GM10266 (cell line): ENCODE measurements around the gene SPNS2.

Experiments
- DNase-seq: peaks from one replicate; pipeline ENCODE4 v3.0.0; 2012; ENCODE audit errors: extremely low spot score
- CTCF ChIP-seq: IDR thresholded peaks from 2 replicates; pipeline ENCODE4 v1.5.1; 2012; ENCODE audit warnings: mild to moderate bottlenecking, low read depth; ENCODE audit not compliant: control insufficient read depth, insufficient read depth; ENCODE audit errors: missing control alignments

SPNS2 gene

DNA sequence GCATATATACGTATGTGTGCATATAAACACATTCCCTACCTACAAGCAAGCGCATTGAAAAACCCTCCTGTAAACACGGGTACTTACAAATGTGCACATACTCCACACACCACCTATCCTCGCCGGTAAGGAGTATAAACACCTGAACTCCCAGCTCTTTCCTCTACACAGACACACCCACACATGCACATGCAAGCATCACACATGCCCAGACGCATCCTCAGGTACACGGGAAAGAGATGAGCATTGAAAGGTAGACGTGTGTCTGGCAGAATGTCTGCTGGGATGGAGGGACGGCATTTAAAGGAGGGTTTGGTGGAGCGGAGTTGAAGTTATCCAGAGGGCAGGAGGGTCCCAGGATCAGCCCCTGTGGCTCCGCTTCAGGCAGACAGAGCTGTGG is 81.0 kb downstream of the SPNS2 start:
- no peak for DNase-seq
- TF ChIP-seq CTCF = no peak

- TF ChIP-seq CTCF = no peak
- no peak for DNase-seq
Measured at GRCh38 chr17:4580291-4580690, 81.6 kb downstream of the SPNS2 start.

DNA sequence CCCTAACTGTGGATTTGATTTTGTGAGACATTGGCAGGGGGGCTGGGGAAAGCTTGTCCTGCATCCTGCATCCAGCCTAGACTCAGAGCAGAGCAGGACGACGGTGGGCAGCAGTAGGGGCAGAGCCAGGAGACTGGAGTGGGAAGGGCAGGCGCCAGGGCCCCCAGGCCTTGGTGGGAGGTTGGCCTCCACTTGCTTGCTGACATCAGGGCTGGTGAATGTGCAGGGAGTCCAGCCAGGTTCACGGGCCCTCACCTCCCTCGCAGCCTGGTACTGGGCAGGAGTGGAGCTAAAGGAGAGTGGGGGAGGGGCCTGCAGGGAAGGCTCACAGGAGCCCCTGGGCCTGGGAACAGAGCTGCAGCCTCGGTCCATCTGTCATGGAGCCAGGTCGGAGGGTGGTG is 83.4 kb downstream of the SPNS2 start:
- TF ChIP-seq CTCF = no peak
- no peak for DNase-seq

DNA sequence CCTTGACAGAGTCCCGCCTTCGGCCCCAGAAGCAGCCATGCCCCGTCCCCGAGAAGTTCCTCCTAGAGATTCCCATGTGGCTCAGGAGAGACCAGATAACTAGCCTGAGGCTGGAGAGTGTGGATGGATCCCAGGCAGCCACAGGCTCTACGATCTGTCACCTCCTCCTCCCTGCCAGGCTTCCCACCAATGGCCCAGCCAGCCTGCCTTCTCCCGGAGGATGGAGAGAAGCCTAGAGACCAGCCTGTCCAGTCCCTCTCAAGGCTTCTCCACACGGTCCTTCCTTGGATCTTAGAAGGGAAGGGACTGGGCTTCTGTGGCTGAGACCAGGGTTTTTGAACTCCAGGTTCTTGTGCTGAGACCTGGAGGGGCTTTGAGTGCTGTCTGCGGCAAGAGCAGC is 84.0 kb downstream of the SPNS2 start:
- DNase-seq = no peak
- TF ChIP-seq CTCF = no peak

DNA sequence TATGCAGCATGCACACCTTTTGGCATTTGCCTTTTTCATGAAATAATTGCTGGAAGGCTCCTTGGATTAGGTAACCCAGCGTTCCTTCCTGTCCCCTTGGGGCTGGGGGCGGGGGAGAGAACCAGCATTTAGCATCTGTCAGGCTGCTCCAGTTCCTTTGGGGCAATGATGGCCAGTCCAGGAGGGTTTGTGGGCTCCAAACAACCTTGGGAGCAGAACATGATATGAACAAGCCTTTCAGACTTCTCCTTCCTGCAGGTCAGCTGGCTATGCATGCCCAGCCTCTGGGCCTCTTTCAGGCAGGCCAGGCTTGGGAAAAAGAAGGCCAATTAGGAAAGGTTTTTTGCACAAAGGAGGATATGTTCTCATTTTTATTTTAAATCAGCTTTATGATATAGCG is 84.5 kb downstream of the SPNS2 start:
- TF ChIP-seq CTCF = no peak
- DNase-seq = no peak

- no peak for TF ChIP-seq CTCF
- DNase-seq = no peak
Measured at GRCh38 chr17:4583782-4584100, 85.1 kb downstream of the SPNS2 start.

DNA sequence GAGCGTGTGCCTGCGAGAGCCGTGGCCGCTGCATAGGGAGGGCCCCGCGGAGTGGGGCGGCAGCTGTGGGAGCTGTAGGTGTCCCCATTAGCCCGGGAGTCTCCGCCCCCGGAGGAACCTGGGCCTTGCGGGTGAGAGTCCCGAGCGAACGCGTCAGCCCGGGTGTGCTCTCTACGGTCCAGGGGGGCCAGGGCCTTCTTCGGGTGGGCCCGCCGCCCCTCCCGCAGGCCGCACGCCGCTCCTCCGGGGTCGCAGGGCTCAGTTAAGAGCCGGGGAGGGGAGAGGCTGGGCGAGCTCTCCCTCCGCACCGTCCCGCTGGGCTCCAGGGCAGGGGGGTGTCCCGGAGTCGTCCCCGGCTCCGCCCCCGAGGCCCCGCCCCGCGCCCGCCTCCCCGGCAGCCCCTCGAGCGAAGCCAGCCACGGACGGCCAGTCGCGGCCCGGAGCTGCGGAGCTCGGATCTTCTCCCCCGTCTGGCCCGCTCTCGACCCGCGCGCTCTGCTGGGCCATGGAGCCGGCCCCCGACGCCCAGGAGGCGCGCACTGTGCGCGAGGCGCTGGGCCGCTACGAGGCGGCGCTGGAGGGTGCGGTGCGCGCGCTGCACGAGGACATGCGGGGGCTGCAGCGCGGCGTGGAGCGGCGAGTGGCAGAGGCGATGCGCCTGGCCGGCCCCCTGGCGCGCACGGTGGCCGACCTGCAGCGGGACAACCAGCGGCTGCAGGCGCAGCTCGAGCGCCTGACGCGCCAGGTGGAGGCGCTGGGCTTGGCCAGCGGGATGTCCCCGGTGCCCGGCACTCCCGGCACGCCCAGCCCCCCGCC is 85.6 kb downstream of the SPNS2 start, which contains the start of gene SMTNL2:
TSS of gene SMTNL2 (plus strand) at position 429 of the 816 bp plus-strand sequence. CDS start at position 506, 77 bp downstream.
- TF ChIP-seq CTCF = no peak
- peak; percentile 62 for DNase-seq
